ENCODE data around the gene SRGAP3.

Gene SRGAP3

DNA sequence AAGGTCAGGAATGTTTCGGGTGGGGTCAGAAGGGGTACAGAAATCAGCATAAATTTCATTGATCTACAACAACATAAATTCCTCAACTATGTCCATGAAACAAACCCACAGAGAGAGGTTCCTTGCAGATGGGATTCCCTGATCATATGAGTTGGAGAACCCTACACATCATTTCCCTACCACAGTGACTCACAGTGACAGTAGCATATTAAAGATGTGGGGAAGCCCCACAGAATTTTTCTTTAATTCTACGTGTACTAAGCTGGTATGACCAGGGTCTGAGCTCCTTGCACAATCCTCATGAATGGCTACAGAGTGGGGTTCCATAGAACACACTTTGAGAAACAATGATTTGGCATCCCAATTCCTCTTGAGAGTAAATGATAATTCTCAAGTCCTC is 169.3 kb downstream of the SRGAP3 start:
- no peak for TF ChIP-seq OSR1 (CRISPR knock-in tag; IDR thresholded peaks at IDR 0.05)
- TF ChIP-seq RARB (CRISPR knock-in tag; IDR thresholded peaks at IDR 0.05): no peak
- no peak for TF ChIP-seq BACH2 (CRISPR knock-in tag; IDR thresholded peaks at IDR 0.05; ENCODE audit: borderline replicate concordance)
- no peak for TF ChIP-seq TOX (CRISPR knock-in tag; IDR thresholded peaks at IDR 0.05; ENCODE audit: borderline replicate concordance)
- no peak for TF ChIP-seq ZC3H10 (CRISPR knock-in tag; IDR thresholded peaks at IDR 0.05)
- TF ChIP-seq ZFP3 (CRISPR knock-in tag; IDR thresholded peaks at IDR 0.05): no peak
- no peak for ATAC-seq

DNA sequence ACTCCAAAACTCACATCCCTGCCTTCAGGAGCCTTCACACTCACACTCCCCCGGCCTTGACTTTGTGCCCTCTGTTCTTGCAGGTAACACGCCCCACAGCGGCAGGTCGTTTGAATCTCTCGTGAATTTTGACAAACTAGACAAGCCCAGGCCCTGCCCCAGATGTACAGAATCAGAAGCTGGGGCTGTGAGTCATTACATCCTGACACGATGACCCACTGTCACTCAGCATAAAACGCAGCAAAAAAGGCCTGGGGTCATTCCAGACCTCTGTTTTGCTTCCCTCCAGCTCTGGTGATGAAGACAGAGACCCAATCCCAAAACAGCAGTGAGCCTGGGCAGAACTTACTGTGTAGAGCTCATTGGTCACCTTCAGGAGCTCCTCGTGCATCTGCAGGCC is 169.8 kb downstream of the SRGAP3 start:
- no peak for TF ChIP-seq ESRRG (CRISPR knock-in tag; IDR thresholded peaks at IDR 0.05)
- no peak for TF ChIP-seq ZFP3 (CRISPR knock-in tag; IDR thresholded peaks at IDR 0.05)
- no peak for TF ChIP-seq CSDC2 (CRISPR knock-in tag; IDR thresholded peaks at IDR 0.05)
- no peak for TF ChIP-seq TSHZ2 (CRISPR knock-in tag; IDR thresholded peaks at IDR 0.05)
- no peak for TF ChIP-seq OSR1 (CRISPR knock-in tag; IDR thresholded peaks at IDR 0.05)
- TF ChIP-seq GLIS3 (CRISPR knock-in tag; IDR thresholded peaks at IDR 0.05): no peak
- no peak for ATAC-seq

GRCh38 chr3:9078561-9079240 is 170.7 kb downstream of the SRGAP3 start:
- TF ChIP-seq PPARA (CRISPR knock-in tag; IDR thresholded peaks at IDR 0.05; ENCODE audit: borderline replicate concordance): no peak
- TF ChIP-seq ZNF8 (CRISPR knock-in tag; IDR thresholded peaks at IDR 0.05): no peak
- TF ChIP-seq ZNF70 (CRISPR knock-in tag; IDR thresholded peaks at IDR 0.05): no peak
- no peak for TF ChIP-seq ZFP30 (CRISPR knock-in tag; IDR thresholded peaks at IDR 0.05)
- no peak for TF ChIP-seq OSR1 (CRISPR knock-in tag; IDR thresholded peaks at IDR 0.05)
- TF ChIP-seq SNAI2 (CRISPR knock-in tag; IDR thresholded peaks at IDR 0.05): no peak
- TF ChIP-seq ESRRG (CRISPR knock-in tag; IDR thresholded peaks at IDR 0.05): no peak
- TF ChIP-seq ZNF565 (CRISPR knock-in tag; conservative IDR thresholded peaks at IDR 0.05; ENCODE audit: low read depth): no peak
- TF ChIP-seq, protein P1, sequence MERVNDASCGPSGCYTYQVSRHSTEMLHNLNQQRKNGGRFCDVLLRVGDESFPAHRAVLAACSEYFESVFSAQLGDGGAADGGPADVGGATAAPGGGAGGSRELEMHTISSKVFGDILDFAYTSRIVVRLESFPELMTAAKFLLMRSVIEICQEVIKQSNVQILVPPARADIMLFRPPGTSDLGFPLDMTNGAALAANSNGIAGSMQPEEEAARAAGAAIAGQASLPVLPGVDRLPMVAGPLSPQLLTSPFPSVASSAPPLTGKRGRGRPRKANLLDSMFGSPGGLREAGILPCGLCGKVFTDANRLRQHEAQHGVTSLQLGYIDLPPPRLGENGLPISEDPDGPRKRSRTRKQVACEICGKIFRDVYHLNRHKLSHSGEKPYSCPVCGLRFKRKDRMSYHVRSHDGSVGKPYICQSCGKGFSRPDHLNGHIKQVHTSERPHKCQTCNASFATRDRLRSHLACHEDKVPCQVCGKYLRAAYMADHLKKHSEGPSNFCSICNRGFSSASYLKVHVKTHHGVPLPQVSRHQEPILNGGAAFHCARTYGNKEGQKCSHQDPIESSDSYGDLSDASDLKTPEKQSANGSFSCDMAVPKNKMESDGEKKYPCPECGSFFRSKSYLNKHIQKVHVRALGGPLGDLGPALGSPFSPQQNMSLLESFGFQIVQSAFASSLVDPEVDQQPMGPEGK (CRISPR knock-in tag; IDR thresholded peaks at IDR 0.05; ENCODE audit: borderline replicate concordance): no peak
- no peak for TF ChIP-seq TSHZ2 (CRISPR knock-in tag; IDR thresholded peaks at IDR 0.05)
- ATAC-seq: peak; percentile 51; the same call in 1 of the 3 replicates

GRCh38 chr3:9077029-9077428 is 172.4 kb downstream of the SRGAP3 start:
- TF ChIP-seq ZNF8 (CRISPR knock-in tag; IDR thresholded peaks at IDR 0.05) (no peak), ZC3H10 (CRISPR knock-in tag; IDR thresholded peaks at IDR 0.05) (no peak), ZFP3 (CRISPR knock-in tag; IDR thresholded peaks at IDR 0.05) (no peak), GLIS3 (CRISPR knock-in tag; IDR thresholded peaks at IDR 0.05) (no peak), CSDC2 (CRISPR knock-in tag; IDR thresholded peaks at IDR 0.05) (no peak), TSHZ2 (CRISPR knock-in tag; IDR thresholded peaks at IDR 0.05) (no peak), ZFP30 (CRISPR knock-in tag; IDR thresholded peaks at IDR 0.05) (no peak), PPARA (CRISPR knock-in tag; IDR thresholded peaks at IDR 0.05; ENCODE audit: borderline replicate concordance) (no peak), ZNF70 (CRISPR knock-in tag; IDR thresholded peaks at IDR 0.05) (no peak), TCF4 (CRISPR knock-in tag; IDR thresholded peaks at IDR 0.05; ENCODE audit: borderline replicate concordance) (no peak), SNAI2 (CRISPR knock-in tag; IDR thresholded peaks at IDR 0.05) (no peak)
- TF ChIP-seq, protein P2, sequence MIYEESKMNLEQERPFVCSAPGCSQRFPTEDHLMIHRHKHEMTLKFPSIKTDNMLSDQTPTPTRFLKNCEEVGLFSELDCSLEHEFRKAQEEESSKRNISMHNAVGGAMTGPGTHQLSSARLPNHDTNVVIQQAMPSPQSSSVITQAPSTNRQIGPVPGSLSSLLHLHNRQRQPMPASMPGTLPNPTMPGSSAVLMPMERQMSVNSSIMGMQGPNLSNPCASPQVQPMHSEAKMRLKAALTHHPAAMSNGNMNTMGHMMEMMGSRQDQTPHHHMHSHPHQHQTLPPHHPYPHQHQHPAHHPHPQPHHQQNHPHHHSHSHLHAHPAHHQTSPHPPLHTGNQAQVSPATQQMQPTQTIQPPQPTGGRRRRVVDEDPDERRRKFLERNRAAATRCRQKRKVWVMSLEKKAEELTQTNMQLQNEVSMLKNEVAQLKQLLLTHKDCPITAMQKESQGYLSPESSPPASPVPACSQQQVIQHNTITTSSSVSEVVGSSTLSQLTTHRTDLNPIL (CRISPR knock-in tag; IDR thresholded peaks at IDR 0.05; ENCODE audit: low read depth): no peak
- TF ChIP-seq, protein P1 (CRISPR knock-in tag; IDR thresholded peaks at IDR 0.05; ENCODE audit: borderline replicate concordance): no peak
- ATAC-seq: no peak
